Right lung (tissue), 5 donors: ENCODE measurements around the gene FRMD6. TPM values are rescaled to one million over a fixed set of nuclear protein-coding genes. Genes with fewer than 3 reads are reported as not detected.
"Not testable (repeated sequence)": the region's sequence is repeated elsewhere in the genome, so short reads cannot be mapped to it uniquely, and the experiment has no call there.

Source experiments
- DNase-seq, 2 donors: peaks; one replicate each; pipeline ENCODE4 v3.0.0-alpha.2; 2013
- polyA plus RNA-seq, 5 donors: library from polyadenylated mRNA; unstranded; fragments of 120-200 nt; gene quantifications; one replicate each; pipeline versions ENCODE4 v1.2.1 to v1.2.3, GENCODE V29; 2013; ENCODE audit warnings: inconsistent platforms in 1 of 5, low replicate concordance in 1 of 5; ENCODE audit not compliant: insufficient read length in 5 of 5, insufficient read depth in 1 of 5

Gene FRMD6
- polyA plus RNA-seq, 5 donors: 21.1 to 36.2 (median 30.1) TPM

- no peak for DNase-seq
Measured at GRCh38 chr14:51626788-51627187, 24.9 kb upstream of the FRMD6 start.

GRCh38 chr14:51627313-51627712 is 24.4 kb upstream of the FRMD6 start:
- no peak for DNase-seq

- DNase-seq: no peak
Measured at GRCh38 chr14:51628238-51628637, 23.5 kb upstream of the FRMD6 start.

- no peak for DNase-seq
Measured at GRCh38 chr14:51630987-51631386, 20.7 kb upstream of the FRMD6 start.

GRCh38 chr14:51633298-51633697 is 18.4 kb upstream of the FRMD6 start:
- DNase-seq: not testable (repeated sequence)

GRCh38 chr14:51636109-51636508 is 15.6 kb upstream of the FRMD6 start:
- no peak for DNase-seq

- no peak for DNase-seq
Measured at GRCh38 chr14:51638071-51638944, 13.4 kb upstream of the FRMD6 start.

GRCh38 chr14:51639668-51640316 is 11.9 kb upstream of the FRMD6 start:
- no peak for DNase-seq

- no peak for DNase-seq
Measured at GRCh38 chr14:51643140-51643539, 8.6 kb upstream of the FRMD6 start.

- no peak for DNase-seq
Measured at GRCh38 chr14:51644217-51644933, 7.3 kb upstream of the FRMD6 start.

GRCh38 chr14:51648296-51648695 is 3.4 kb upstream of the FRMD6 start:
- no peak for DNase-seq

- DNase-seq: no peak
Measured at GRCh38 chr14:51650716-51651387, 858 bp upstream of the FRMD6 start.

GRCh38 chr14:51652168-51653078 is 713 bp downstream of the FRMD6 start:
- peak; percentile 23 to 57 for DNase-seq

GRCh38 chr14:51653079-51653774 is 1.5 kb downstream of the FRMD6 start:
- DNase-seq: peak in 1 of 2 donors; percentile 43

GRCh38 chr14:51653775-51654532 is 2.2 kb downstream of the FRMD6 start:
- no peak for DNase-seq

GRCh38 chr14:51654533-51654845 is 2.8 kb downstream of the FRMD6 start:
- no peak for DNase-seq

- DNase-seq: no peak
Measured at GRCh38 chr14:51657762-51658161, 6.1 kb downstream of the FRMD6 start.

GRCh38 chr14:51658441-51659173 is 6.9 kb downstream of the FRMD6 start:
- no peak for DNase-seq

- DNase-seq: no peak
Measured at GRCh38 chr14:51660741-51661140, 9.0 kb downstream of the FRMD6 start.
